Activated CD8-positive, alpha-beta memory T cell treated with anti-CD3 and anti-CD28 coated beads for 36 hours (primary cell): ENCODE measurements around the gene PTPRM. TPM values are rescaled to one million over a fixed set of nuclear protein-coding genes. Genes with fewer than 3 reads are reported as not detected.

ENCODE experiments used
- CTCF ChIA-PET: fragments of 350-600 bp; sonication (Branson Sonifier 250); formaldehyde crosslinking; loops from one replicate; lab custom pipeline; 2021; ENCODE audit warnings: antibody characterized with exemption; lab: Charles Lee
- POLR2A ChIA-PET: fragments of 350-600 bp; sonication (Branson Sonifier 250); formaldehyde crosslinking; loops from one replicate; lab custom pipeline; 2021; ENCODE audit warnings: antibody characterized with exemption; lab: Charles Lee
- total RNA-seq, 2 experiments: library from RNA; stranded (reverse); gene quantifications; one replicate each; pipeline ENCODE4 v1.2.3, GENCODE V29; 2021

PTPRM gene
- total RNA-seq, 2 experiments from 2014 or later, result 3.5 to 4.1 TPM

DNA sequence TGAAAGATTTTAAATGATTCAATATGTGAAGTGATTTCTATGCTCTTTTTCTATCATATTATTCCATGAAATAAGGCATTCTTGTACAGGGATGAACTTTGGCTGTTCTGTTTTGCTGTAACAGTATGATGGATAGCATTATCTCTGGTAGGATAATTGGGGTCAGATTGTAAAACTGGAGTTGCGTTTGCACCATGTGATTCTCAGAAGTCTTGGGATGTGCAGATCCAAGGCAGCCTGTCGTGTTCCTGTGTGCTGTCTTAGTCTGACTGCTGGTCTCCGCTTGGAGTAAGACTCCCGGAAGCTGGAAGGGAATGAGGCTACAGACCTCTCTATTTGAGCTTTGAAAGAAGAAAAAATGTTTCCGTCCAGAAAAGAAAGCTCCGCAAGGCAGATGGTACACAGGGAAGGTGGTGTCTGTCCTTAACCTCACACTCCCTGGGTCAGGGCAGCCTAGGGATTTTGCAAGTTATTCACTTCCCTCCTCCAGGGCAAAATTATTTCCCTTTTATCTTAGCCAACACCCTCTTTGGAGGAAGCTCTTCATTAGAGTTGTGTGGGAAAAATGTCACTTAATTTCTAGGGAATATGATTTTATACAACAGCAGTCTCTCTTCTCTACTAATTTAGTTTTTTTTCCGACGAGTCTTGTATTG lies 250.6 kb downstream of the PTPRM start:
- ChIA-PET POLR2A (no interaction called here), CTCF (no interaction called here)

DNA sequence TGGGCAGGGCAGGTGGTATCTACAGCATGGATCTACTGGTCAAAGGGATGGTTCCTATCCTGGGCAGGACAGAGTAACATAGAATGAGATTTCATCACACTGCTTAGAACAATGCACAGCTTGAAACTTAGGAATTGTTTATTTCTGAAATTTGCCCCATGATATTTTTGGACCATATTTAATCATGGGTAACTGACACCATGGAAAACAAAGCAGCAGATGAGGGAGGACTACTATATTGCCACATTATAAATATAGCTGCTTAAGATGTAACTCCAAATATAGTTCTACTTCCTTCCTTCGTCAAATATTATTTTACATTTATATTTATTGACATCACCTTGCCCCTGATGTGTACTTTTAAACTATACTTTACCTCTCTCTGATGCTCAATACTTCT lies 254.7 kb downstream of the PTPRM start:
- CTCF ChIA-PET, result no interaction called here
- POLR2A ChIA-PET, result no interaction called here

DNA sequence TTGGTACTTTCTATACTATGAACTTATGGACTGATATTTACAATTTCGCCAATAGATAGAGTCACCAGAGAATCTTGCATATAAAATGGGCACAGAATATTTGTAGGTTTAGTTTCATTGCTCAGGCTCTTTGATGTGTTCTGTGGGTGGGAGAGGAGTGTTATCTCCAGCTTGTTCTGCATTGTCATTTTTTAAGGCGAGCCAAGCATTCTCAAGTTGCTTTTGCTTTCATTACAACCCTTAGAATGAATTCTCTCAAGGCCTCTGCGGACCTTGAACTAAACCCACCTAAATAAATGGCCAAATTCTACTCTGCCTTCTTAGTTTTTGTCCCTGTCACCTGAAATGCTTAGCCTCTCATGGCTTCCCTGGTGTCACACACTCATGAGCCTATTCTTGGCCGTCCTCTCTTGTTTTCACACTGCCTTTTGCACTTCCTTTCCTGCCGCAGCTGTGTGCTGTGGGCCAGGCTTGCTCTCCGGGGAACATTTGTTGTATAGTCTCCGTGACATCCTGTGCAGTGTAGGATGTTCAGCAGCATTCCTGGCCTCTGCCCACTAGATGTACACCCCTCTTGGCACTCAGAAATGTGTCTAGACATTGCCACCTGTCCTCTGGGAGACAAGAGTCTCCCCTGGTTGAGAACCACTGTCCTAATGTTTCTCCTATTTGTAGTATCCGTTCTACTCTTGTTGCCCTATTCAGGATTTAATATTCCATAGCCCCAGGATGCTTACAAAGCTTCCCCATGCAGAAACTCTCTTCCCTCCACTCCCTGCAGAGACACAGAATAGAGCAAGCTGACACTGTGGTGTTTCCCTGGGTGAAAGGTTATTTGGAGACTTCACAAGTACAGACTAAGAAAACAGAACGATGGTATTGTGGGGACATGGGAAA lies 255.6 kb downstream of the PTPRM start:
- POLR2A ChIA-PET, result no interaction called here
- CTCF ChIA-PET, result no interaction called here

DNA sequence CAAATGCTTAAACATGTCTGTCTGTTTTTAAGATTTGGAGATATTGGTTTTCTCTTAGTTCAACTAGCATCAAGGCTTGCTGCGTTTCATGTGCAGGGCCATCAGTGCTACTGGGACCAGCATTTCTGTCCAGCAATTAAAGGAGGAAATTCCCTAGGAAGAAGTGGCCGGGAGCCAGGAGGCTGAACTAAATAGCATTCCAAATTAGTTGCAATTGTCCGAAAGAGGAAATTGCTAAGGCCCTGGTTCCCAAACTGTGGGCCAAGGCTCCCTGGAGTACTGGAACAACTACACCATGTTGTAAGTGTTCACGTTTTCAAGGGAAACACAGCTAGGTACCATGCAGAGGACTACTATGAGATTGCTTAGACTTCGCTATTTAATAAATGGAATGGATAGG lies 257.9 kb downstream of the PTPRM start:
- CTCF ChIA-PET, result no interaction called here

DNA sequence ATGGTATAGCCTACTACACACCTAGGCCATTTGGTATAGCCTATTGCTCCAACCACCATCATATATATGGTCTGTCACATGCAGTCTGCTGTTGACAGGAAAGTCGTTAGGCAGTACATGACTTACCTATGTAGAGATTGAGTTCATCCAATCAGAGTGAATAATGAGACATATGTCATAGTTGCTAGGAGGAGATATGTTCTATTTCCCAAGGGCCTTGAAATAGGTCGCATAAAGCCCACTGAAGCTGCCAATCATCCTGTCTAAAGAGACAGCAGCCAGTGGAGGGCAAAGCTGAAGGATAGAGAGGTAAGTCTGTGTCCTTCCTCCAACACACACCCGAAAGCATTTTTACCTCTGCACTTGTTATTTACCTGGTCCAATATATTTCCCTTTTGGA lies 263.4 kb downstream of the PTPRM start:
- CTCF ChIA-PET, result no interaction called here

More for the DNA sequence above, 257.9 kb downstream of the PTPRM start:
- POLR2A ChIA-PET, result no interaction called here

DNA sequence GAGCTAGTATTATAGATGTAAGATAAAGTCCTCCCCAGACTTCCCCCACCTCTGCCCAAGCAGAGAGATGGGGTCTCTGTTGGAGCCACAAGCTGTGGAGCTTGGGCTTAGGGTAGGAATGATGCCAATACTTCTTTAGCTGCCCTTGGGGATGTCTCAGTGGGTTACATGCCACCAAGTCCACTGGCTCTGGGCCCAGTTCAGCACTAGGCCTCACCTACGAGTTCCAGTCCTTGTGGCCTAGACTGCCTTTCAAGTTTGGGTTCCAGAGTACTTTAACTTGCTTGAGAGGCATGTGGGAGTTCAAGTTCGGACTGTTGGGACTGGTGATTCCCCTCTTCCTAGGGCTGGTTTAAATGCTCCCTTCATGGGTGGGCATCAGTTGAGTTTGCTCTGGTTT lies 272.4 kb downstream of the PTPRM start:
- POLR2A ChIA-PET, result no interaction called here
- CTCF ChIA-PET, result no interaction called here

More for the DNA sequence above, 263.4 kb downstream of the PTPRM start:
- POLR2A ChIA-PET, result no interaction called here

DNA sequence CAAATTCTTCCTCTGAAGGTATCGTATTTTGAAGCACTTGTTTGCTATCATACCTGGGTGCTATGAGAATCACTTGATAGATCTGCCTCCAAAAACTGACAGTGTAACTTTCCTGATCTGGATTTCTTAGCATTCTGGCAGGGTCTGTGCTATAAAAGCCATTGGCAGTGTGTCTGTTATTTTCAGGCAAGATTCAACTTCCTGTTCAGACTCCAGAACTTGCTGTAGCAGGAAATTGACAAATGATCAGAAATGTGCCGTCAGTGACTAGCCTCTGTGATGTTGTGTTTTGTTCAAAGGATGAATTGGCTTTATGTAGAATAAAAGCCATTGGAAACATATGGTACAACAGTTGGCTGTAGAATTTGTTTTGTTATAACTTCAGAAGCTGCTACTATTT lies 273.3 kb downstream of the PTPRM start:
- ChIA-PET POLR2A (no interaction called here), CTCF (no interaction called here)

DNA sequence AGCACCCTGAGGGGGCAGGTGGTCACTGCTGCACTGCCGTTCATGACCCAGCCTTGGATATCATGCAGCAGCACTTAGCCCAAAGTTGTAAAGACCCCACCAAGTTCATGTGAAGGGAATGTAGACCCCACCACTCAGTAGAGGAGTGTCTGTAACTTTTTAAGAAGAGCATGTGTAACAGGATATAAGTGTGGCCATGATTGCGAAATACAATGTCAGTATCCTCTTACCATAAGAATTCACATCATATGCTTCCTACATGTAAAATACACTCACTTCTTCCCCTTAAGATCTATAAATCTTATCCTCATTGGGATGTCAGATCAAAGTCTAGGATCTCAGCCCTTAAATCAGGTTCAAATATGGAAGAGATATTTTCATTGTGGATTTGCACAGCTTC lies 276.9 kb downstream of the PTPRM start:
- ChIA-PET POLR2A (no interaction called here), CTCF (no interaction called here)

DNA sequence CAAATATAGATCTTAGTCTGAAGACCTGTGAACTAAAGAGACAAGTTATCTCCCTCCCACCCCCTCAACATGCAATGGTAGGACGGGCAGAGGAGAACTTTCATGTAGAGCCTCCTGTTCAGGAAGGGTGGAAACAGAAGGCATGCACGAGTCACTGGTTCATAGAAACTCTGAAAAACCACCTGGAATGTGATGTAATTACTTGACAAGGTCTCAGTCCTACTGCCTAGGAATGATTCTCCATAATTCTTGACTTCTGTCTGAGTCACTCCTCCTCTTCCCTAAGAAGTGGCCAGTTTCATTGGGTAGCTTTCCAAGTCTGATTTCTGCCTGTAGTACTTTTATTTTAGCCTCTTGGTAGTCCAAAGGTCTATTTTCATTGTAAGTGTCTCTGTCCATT lies 277.3 kb downstream of the PTPRM start:
- POLR2A ChIA-PET, result no interaction called here
- CTCF ChIA-PET, result no interaction called here

DNA sequence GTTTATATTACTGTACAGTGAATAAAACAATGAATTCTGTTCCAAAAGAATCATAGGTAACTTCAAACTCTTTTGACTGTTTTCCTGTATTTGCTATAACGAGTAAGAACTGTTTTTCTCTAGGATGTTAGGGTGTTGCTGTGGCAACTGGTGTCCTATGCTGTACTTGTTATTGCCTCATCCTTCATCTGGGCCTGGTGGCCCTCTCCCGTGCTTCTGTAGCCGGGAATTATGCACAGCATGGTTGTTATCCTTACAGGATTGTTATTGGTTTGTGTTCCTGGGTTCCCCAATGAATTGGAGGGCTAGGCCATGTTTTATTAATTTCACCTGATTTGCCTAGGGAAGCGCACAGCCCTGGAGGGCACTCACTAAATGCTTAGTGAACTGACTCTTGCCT lies 279.2 kb downstream of the PTPRM start:
- POLR2A ChIA-PET, result no interaction called here
- CTCF ChIA-PET, result no interaction called here

DNA sequence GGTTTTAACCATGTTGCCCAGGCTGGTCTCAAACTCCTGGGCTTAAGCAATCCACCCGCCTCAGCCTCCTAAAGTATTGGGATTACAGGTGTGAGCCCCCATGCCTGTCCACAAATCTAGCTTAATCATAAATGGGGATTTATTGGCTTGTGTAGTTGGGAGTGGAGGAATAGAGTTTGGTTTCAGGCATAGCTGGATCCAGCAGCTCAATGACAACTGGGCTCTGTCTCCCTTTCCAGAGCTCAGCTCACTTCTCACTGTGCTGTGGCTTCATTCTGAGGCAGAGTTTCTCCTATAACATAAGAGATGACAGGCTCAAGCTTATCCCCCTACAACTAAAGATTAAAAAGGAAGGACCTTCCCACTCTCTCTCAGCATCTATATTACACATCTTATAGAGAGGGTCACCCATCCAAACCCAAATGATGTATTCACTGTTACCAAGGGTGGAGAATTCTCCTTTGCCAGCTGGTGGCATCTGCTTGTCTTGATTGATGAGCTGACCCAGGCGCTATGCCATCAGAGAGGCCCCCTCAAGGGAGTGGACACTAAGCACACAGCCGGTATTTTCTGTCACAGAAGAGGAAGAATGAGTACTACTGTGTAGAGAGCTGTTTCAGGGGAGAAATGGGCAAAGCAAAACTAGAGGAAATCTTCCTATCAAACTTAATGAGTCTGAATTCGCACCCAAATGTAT lies 280.4 kb downstream of the PTPRM start:
- ChIA-PET CTCF (no interaction called here), POLR2A (no interaction called here)

DNA sequence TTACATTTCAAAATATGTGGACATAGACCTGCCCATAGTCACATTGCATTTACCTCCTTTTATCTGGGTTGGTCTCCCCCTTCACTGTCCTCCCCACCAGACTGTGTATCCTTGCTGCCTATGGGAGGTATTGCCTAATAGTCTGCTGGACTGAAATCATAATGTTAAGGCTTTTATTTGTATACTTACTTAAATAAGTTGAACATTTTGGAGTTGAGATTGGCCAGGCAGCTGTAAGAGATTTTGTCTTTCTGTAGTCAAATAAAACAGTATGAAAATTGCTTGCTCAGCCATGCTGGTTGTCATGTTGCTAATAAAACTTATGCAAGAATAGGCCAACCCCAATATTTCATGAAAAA lies 280.9 kb downstream of the PTPRM start:
- ChIA-PET CTCF (no interaction called here), POLR2A (no interaction called here)

DNA sequence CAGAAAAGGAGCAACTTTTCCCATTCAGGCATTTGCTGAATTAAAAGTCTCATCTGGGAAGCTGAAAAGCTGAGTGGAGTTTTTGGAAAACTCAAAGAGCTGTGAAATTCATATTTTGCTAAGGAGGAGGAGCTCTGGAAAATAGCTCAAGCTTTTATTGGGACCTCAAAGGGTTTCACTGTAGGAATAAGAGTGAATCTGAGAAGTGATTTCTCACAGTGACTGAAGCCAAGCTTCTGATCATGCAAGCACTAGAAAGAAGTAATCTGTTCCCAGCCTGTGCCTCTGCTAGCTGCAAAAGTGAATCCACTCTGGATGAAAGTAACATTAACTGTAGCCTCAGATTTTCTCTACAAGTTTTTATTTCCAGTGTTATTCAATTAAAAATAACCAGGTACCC lies 283.3 kb downstream of the PTPRM start:
- POLR2A ChIA-PET, result no interaction called here

DNA sequence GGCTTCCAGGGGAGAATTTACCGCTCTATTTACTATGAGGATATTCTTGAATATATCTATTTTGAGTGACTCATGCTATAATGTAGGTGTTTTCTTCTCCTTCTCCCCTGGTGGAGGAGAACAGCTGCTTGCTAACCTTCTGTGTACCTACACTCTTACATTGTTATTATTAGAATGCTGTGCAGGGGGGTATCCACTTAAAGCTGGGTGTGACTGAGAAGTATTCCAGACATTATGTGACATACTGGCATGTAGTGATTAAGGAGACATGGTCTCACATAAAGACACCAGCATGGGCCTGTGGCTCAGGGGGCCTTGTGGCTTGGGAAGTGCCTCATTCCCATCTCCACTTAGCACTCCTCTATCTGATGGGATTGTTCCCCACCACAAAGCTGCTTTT lies 287.9 kb downstream of the PTPRM start:
- CTCF ChIA-PET, result no interaction called here
- POLR2A ChIA-PET, result no interaction called here

More for the DNA sequence above, 283.3 kb downstream of the PTPRM start:
- CTCF ChIA-PET, result no interaction called here

DNA sequence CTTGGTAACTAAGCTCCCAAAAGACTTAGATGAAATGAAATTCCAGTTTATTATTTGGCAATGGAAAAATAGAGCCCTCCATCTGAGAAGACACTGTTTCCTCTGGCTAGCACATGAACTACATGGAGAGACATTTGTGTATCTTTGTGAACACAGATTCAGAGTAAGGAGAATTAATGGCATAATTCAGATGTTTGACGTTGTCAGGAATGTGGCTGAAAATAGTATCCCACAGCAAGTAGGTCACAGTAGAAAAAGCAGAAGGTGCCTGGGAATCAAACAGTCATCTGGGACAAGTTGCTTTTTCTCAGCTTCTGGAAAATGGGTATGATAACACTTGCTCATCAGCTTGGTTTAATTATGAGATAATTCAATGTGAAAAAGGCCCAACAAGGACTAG lies 288.6 kb downstream of the PTPRM start:
- ChIA-PET CTCF (no interaction called here), POLR2A (no interaction called here)

DNA sequence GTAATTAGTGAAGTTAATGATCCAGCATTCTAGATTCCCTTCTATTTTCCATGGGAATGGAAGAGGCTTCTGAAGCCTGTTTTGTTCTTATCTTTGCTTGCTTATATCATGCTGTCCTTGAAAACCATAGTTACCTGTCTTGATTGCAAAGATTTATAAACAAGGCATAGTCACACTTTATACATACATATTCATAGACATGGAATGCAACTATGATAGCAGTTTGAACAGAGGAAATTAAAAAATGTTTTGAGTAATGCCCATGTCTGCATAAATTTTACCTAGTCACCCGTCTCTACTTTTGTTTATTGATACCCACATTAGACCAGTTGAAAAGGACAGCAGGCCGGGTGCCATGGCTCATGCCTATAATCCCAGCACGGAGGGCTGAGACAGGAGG lies 289.0 kb downstream of the PTPRM start:
- CTCF ChIA-PET, result no interaction called here

DNA sequence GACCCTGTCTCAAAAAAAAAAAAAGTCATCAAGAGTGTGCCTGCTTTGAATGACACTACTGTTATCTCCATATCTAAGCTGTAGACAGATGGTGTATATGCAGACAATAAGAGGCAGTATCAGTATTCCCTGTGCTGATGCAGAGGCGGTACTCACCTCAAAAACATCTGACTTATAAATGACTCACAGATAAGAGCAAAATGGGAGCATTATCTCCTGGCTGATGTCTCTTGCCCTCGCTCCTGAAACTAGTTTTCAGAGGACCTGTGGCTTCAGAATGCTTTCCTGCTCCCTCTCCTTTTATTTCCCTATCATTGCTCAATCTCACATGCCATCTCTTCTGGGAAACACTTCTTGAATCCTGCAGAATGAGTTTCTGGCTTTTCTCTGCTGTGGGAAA lies 289.6 kb downstream of the PTPRM start:
- ChIA-PET POLR2A (no interaction called here), CTCF (no interaction called here)

More for the DNA sequence above, 289.0 kb downstream of the PTPRM start:
- POLR2A ChIA-PET, result no interaction called here

DNA sequence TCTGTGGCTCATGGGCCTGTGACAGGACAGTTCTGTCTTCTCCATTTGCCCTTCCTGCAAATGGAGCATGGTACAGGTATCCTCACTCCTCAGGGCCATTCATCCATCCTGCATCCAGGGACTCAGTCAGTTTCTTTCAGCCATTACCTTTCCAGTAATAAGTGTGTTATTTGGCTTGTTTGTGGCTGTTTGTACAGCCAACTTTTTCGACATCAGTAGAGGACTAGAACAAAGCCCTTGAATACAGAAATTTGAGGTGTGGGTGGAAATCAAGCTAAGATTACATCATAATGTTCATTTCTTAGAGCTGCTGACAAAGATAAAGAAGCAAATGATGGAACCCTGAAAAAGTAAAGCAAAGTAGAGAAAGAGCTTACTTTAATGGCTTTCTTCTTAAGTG lies 290.4 kb downstream of the PTPRM start:
- ChIA-PET CTCF (no interaction called here), POLR2A (no interaction called here)

DNA sequence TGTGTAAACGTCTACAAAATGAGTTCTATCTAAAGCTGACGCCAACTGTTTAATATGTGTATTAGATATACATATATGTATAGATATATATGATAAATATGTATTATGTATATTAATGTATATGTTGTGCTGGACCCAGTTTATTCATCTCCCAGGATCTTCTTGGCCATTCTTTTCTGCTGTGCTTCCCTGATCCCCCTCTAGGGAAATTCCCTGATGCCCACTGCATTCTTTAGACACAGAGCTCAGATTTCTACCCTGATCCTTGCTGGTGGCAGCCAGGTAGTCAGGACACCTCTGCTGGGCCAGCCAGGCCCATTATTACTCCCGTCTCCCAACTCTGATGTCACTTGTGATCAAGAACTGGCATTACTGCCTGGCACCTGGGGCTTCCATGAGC lies 292.0 kb downstream of the PTPRM start:
- POLR2A ChIA-PET, result no interaction called here
- CTCF ChIA-PET, result no interaction called here

DNA sequence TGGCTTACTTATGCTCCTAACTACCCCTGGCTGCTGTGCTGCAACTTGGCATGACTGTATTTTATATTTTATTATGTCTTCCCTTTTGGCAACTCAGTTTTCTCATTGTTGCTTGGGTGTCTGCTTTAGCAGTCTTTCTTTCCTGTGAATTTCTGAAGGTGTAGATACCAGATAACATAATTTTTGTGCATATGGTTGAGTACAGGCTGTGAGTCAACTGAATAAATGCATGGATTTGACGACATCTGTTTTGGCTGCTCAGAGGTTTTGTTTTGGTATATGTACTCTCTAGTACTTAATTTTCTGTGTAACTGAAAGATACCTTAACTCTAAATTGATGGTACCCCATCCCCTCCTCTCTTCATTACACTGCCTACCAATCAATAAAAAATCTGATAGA lies 303.1 kb downstream of the PTPRM start:
- ChIA-PET POLR2A (no interaction called here), CTCF (no interaction called here)

DNA sequence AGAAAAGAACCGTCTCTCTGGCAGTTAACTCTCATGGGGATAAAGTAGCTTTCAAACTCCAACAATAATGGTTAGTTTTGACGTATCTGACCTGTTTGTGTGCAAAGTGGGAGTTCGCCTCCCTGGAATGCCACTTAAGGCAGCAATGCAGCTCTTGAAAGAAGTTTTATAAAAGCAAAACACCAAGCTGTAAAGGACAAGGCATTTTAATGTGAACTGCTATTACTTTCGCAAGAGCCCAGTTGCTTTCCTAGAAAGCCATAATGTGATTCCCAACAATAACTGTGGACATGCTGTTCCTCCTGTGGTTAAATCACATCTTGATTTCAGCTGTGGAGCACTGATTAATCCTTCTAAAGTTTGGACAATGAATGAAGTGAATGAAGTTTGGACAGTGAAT lies 303.7 kb downstream of the PTPRM start:
- CTCF ChIA-PET, result no interaction called here
- POLR2A ChIA-PET, result no interaction called here
